GM12874 (cell line): ENCODE results near the gene NRARP.

ENCODE experiments used
- TF ChIP-seq, protein P1 (sequence below): IDR thresholded peaks from 2 replicates; pipeline ENCODE4 v1.5.1; 2011; ENCODE audit warnings: low read depth, mild to moderate bottlenecking, control low read depth, low read length, moderate library complexity; ENCODE audit not compliant: insufficient read depth

NRARP gene

DNA sequence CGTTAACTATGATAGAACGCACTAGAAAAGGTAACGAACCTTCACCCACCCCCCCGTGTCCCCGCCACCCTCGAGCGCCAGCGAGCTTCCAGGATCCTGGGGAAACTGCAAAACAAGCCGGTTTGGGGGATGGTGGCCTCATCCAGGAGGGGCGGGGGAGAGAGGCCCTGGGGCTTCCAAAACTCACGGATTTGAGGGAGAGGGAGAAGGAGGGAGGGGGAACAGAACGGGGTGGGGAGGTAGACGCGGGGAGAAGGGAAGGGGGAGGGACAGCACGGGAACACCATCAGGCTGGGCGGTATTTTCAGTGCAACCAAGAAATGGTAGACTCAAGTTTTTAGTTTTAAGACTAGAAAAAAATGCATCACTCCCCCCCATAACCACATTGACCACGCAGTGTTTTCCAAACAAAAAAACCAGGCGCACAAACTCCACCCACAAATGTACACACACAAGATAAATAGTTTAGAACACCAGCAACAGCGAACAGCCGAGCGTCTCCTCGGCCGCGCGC is 1.4 kb downstream of the NRARP start:
- TF ChIP-seq, protein P1, sequence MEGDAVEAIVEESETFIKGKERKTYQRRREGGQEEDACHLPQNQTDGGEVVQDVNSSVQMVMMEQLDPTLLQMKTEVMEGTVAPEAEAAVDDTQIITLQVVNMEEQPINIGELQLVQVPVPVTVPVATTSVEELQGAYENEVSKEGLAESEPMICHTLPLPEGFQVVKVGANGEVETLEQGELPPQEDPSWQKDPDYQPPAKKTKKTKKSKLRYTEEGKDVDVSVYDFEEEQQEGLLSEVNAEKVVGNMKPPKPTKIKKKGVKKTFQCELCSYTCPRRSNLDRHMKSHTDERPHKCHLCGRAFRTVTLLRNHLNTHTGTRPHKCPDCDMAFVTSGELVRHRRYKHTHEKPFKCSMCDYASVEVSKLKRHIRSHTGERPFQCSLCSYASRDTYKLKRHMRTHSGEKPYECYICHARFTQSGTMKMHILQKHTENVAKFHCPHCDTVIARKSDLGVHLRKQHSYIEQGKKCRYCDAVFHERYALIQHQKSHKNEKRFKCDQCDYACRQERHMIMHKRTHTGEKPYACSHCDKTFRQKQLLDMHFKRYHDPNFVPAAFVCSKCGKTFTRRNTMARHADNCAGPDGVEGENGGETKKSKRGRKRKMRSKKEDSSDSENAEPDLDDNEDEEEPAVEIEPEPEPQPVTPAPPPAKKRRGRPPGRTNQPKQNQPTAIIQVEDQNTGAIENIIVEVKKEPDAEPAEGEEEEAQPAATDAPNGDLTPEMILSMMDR: no peak

DNA sequence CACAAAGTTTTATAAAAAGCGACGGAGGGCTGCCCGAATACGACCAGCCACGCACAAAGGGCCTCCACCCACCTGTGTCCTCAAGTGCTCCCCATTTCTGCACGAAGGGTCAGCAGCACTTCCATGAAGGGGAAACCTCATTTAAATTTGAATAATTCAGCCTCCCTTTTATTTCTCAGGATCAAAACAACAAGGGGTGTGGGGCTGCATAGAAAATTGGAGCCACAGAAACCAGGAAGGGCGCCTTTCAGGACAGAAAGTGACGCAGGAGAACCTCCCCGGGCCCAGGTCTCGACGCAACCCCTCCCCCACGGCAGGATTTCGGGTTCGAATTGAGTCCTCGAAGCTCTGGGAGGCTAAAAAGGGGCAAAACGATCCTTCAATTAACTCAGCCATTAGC is 2.1 kb downstream of the NRARP start:
- TF ChIP-seq, protein P1: no peak

DNA sequence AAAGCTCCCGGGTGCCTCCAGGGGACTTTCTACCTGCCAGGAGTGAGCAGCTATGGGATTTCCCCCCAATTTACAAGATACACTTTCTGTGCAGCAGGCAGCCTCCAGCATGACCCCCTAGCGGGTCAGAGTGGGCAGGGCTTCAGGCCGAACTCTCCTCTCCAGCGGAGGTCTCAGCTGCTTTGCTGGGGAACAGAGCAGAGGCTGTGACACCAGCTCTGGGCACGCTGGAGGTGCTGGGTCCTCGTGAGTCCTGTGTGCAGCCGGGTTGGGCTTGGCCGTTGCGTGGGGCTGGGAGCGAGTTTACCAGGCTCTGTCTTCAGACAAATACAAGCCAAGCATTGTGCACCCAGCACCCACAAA is 2.9 kb downstream of the NRARP start:
- TF ChIP-seq, protein P1: no peak

DNA sequence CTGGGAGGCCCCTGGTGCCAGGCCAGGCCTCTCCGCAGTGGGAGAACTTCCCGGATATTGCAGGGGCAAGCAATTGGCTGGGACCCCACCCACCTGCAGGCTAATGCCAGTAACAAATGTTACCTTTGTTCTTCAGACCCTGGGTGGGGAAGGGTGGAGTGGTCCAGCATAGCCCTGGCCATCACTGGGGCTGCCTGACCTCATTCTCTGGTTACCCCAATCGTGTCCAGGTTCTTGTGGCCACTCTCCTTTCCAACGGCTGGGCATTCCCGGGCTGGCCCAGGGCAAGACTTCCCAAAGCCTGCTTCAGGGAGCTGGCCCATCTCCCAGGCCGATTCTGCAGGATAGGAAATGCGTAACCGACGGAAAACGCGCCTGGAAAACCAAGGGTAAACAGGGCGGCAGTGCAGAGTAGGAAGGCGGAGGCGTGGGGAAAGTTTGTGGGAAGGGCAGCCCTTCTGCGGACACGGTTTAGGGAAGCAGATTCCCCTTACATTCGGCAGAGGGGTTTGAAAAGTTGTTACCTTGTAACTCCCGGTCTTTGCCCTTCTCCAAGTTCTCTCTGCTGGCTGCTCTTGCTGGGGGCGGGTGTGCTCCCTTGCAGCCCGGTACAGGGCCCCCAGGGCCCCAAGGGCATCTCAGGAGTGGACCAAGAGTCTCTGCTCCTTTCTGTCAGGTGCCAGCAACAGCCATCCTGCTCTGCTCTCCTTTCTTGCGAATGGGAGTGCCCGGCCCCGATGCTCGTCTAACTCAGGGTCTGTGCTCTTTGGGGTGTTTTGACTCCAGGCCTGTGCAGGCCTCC is 3.5 kb downstream of the NRARP start:
- TF ChIP-seq, protein P1: no peak

DNA sequence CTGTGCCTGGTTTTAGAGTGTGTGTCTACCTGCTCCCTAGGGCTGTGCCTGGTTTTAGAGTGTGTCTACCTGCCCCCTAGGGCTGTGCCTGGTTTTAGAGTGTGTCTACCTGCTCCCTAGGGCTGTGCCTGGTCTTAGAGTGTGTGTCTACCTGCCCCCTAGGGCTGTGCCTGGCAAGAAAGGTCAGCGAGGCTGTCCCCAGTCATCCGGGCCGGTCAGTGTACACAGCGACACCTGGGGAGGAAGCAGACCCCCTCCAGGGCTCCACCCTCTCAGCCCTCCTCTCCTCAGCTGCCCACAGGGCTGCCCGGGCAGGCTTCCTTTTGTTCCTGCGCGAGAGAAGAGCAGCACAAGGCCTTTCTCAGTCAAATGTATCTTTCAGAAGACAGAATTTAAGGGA is 4.1 kb downstream of the NRARP start:
- TF ChIP-seq, protein P1: no peak

DNA sequence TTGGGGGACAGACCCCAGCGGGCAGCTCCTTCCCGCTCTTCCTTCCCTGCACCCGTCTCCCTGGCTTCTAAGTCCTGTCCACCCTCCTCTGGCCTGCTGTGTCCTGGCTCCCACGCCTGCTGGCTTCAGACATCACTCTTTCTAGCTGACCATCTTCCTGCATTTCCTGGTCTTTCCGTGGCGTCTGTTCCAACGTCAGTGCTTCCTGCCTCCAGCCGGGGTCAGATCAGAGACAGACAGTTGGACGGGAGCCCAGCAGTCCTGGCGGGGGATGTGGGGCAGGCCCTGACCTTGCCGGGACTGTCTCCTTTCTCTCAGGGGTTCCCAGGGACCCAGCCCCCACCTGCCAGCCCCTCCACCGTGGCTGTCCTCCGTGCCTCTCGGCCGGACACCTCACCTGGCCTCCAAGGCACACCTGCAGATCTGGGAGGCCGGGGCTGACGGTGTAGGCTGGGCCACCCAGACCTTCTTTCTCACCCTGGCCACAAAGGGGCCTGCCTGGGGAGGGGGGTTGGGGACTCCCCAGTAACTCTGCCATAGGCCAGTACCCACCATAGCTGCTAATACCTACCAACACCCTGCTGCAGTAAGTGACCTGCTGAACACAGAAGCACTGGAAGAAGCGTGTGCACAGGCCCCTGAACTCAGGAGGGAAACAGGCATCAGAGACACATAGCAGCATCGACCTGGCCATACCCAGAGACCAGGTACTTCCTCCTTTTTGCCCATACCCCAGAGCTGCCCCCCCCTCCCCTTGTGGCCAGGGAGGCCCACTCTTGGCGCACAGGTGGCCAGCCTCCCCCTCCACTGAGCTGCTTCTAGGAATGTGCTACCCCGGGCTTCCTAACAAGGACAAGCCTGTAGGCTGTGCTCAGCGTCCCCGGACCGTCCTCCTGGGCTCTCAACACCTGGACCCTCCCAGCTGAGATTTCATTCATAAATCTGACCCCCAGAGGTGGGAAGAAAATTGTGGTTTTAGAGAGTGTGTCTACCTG is 5.1 kb downstream of the NRARP start:
- TF ChIP-seq, protein P1: no peak
